K562 (cell line): ENCODE results near the gene DNAH1. TPM values are rescaled to one million over a fixed set of nuclear protein-coding genes. Genes with fewer than 3 reads are reported as not detected.

Experiments used
- ATAC-seq: fragments of 200-7000 bp; cut with Tn5 transposase; 3 replicates; pipeline ENCODE4 v1.9.1; 2020; ENCODE audit warnings: moderate library complexity
- BruUV-seq: library from RNA; stranded (reverse); fragments of 400-500 nt; replicated peaks from 2 replicates; lab custom pipeline; 2021; lab: Mats Ljungman, UMichigan
- CTCF ChIA-PET: fragments of 300-600 bp; formaldehyde crosslinking; extraction: SDS; loops from one replicate; lab custom pipeline; 2021; ENCODE audit warnings: low intra/inter-chr PET ratio; lab: Yijun Ruan, JAX
- POLR2A ChIA-PET: fragments of 300-600, 350-650 bp; sonication (Branson Sonifier 250); formaldehyde crosslinking; extraction: SDS; loops from one replicate; lab custom pipeline; 2021; ENCODE audit warnings: antibody characterized with exemption, inconsistent platforms; lab: Yijun Ruan, JAX
- DNase-seq, 4 experiments: peaks; one replicate each; pipeline versions ENCODE4 v3.0.0 to v3.0.0-alpha.2; 2011 to 2018; ENCODE audit warnings: low spot score in 3 of 4, mixed read lengths in 3 of 4; ENCODE audit errors: extremely low read depth in 1 of 4
- FAIRE-seq: peaks from 2 replicates; lab custom pipeline; 2011; peaks lifted over from hg19 to GRCh38; lab: Jason Lieb, UNC
- H2AFZ ChIP-seq: 2 replicates; pipeline ENCODE4 v1.6.0; 2011; ENCODE audit warnings: low read depth, low read length, control low read depth, inconsistent platforms
- H3K27ac ChIP-seq: fragments of 200-600 bp; 3 replicates; pipeline ENCODE4 v1.8.0; 2011; ENCODE audit warnings: low read depth, mild to moderate bottlenecking, control low read depth, inconsistent platforms, low read length, moderate library complexity, mixed read lengths; ENCODE audit errors: extremely low read depth
- H3K27me3 ChIP-seq, 2 experiments: fragments of 300-600 bp in 1 of 2; 2 replicates in 1 of 2; 3 replicates in 1 of 2; pipeline versions ENCODE4 v1.6.0 to v1.8.0; 2011; ENCODE audit warnings: inconsistent platforms in 2 of 2, low read length in 2 of 2, mild to moderate bottlenecking in 1 of 2, mixed read lengths in 1 of 2, moderate library complexity in 1 of 2; ENCODE audit not compliant: control insufficient read depth in 2 of 2, insufficient read depth in 2 of 2
- H3K36me3 ChIP-seq: fragments of 300-600 bp; 3 replicates; pipeline ENCODE4 v1.8.0; 2011; ENCODE audit warnings: mild to moderate bottlenecking, low read length, inconsistent platforms; ENCODE audit not compliant: control insufficient read depth, insufficient read depth
- H3K4me1 ChIP-seq, 2 experiments: fragments of 200-600 bp in 1 of 2; replicated peaks in 1 of 2; 2 replicates in 1 of 2; 3 replicates in 1 of 2; pipeline versions ENCODE4 v1.5.1 to v1.8.0; 2011; ENCODE audit warnings: inconsistent platforms in 2 of 2, low read length in 2 of 2, mild to moderate bottlenecking in 1 of 2, mixed read lengths in 1 of 2, moderate library complexity in 1 of 2; ENCODE audit not compliant: control insufficient read depth in 2 of 2, insufficient read depth in 2 of 2
- H3K4me2 ChIP-seq: 2 replicates; pipeline ENCODE4 v1.6.1; 2011; ENCODE audit warnings: low read length, control low read depth, inconsistent platforms, mixed read lengths; ENCODE audit not compliant: insufficient read depth
- H3K4me3 ChIP-seq: fragments of 200-600 bp; sonication (generic), shearing (Covaris generic); 2 replicates; pipeline ENCODE4 v1.5.1; 2016; ENCODE audit warnings: control low read depth, inconsistent platforms
- H3K79me2 ChIP-seq: fragments of 200-600 bp; 3 replicates; pipeline ENCODE4 v1.8.0; 2011; ENCODE audit warnings: low read length, inconsistent platforms; ENCODE audit not compliant: control insufficient read depth, insufficient read depth
- H3K9ac ChIP-seq, 2 experiments: 2 replicates each; pipeline versions ENCODE4 v1.6.0 to v1.6.1; 2011; ENCODE audit warnings: low read depth in 2 of 2, low read length in 2 of 2, control low read depth in 1 of 2, inconsistent platforms in 1 of 2, mild to moderate bottlenecking in 1 of 2, mixed read lengths in 1 of 2; ENCODE audit not compliant: insufficient read depth in 1 of 2
- H3K9me1 ChIP-seq: one replicate; pipeline ENCODE4 v1.6.0; 2011; ENCODE audit warnings: inconsistent platforms, mild to moderate bottlenecking, low read length, moderate library complexity; ENCODE audit not compliant: control insufficient read depth, insufficient read depth
- H3K9me3 ChIP-seq: replicated peaks from 2 replicates; pipeline ENCODE4 v1.5.1; 2011; ENCODE audit warnings: low read depth, low read length, inconsistent platforms; ENCODE audit not compliant: control insufficient read depth, insufficient read depth
- H4K20me1 ChIP-seq: replicated peaks from 2 replicates; pipeline ENCODE4 v1.6.1; 2011; ENCODE audit warnings: low read length, inconsistent platforms, mixed read lengths; ENCODE audit not compliant: control insufficient read depth, insufficient read depth
- BCL6 ChIP-seq: fragments of 250-450 bp; sonication (Bioruptor Pico); IDR thresholded peaks from 2 replicates; pipeline ENCODE4 v1.4.0; 2020
- BCOR ChIP-seq: fragments of 450-650 bp; IDR thresholded peaks from 2 replicates; pipeline ENCODE4 v1.6.1; 2016
- JUN ChIP-seq, 2 experiments: sonication (generic) in 1 of 2; formaldehyde crosslinking in 1 of 2; IDR thresholded peaks; 2 replicates each; pipeline versions ENCODE4 v1.6.1 to v1.8.0; 2012 to 2022; ENCODE audit warnings: borderline replicate concordance in 2 of 2, mild to moderate bottlenecking in 2 of 2, improper control_type of control experiment in 1 of 2, low read depth in 1 of 2, low read length in 1 of 2, missing genetic modification reagents in 1 of 2
- NFATC3 ChIP-seq: fragments of 450-650 bp; IDR thresholded peaks from 2 replicates; pipeline ENCODE4 v1.6.1; 2017; ENCODE audit warnings: mild to moderate bottlenecking
- PTTG1 ChIP-seq: fragments of 450-650 bp; IDR thresholded peaks from 2 replicates; pipeline ENCODE4 v1.6.1; 2016; ENCODE audit warnings: low read depth, mild to moderate bottlenecking, missing genetic modification characterization, missing compliant biosample characterization
- ZFPM2 ChIP-seq: fragments of 250-450 bp; sonication (Bioruptor Pico); IDR thresholded peaks from 2 replicates; pipeline ENCODE4 v1.5.1; 2022; ENCODE audit warnings: mild to moderate bottlenecking
- ZKSCAN1 ChIP-seq: fragments of 150-350 bp; IDR thresholded peaks from 2 replicates; pipeline ENCODE4 v1.6.1; 2016; ENCODE audit warnings: low read depth, low read length
- ZNF239 ChIP-seq: fragments of 250-450 bp; sonication (Bioruptor Pico); IDR thresholded peaks from 2 replicates; pipeline ENCODE4 v1.4.0; 2020; ENCODE audit warnings: mild to moderate bottlenecking
- WGBS: fragments of 100-300 bp; shearing (Covaris generic); methylation state at CpG from one replicate; pipeline ENCODE4 v1.1.6; 2016; ENCODE audit warnings: low coverage, mixed read lengths; ENCODE audit not compliant: insufficient coverage; ENCODE audit errors: missing lambda C conversion rate; 5-methylcytosine and 5-hydroxymethylcytosine counted together
- in situ Hi-C: fragments of 300-500 bp; cut with MboI; formaldehyde crosslinking; loops from 4 replicates; pipeline ENCODE4 v1.15.0; 2018; ENCODE audit warnings: inconsistent platforms, mixed read lengths
- intact Hi-C: fragments of 100-400 bp; cut with micrococcal nuclease; formaldehyde crosslinking; loops from 2 replicates; pipeline ENCODE4 v1.14.2; 2022
- polyA plus RNA-seq, 8 experiments: library from polyadenylated mRNA; depleted of rRNA in 4 of 8; stranded (reverse) in 5 of 8; unstranded in 3 of 8; fragments of >200 nt; fragmentation: Nextera tagmentation in 2 of 8; fragmentation: Illumina TruSeq in 1 of 8; extraction: Ambion mirVana in 2 of 8; extraction: Trizol in 1 of 8; gene quantifications; 2 replicates each; pipeline versions ENCODE4 v1.2.1 to v1.2.3, GENCODE V29; 2011 to 2014; ENCODE audit warnings: inconsistent platforms in 1 of 8, missing spikeins in 1 of 8
- total RNA-seq, 7 experiments: library from RNA; depleted of rRNA in 6 of 7; stranded (reverse); fragments of >200 nt in 6 of 7; fragmentation: Illumina TruSeq in 2 of 7; extraction: Trizol in 2 of 7; gene quantifications; 2 replicates each; pipeline versions ENCODE4 v1.2.1 to v1.2.3, GENCODE V29; 2011 to 2021; ENCODE audit warnings: low replicate concordance in 1 of 7
- TF ChIP-seq, protein P1 (sequence below): fragments of 250-450 bp; sonication (Bioruptor Pico); IDR thresholded peaks from 2 replicates; pipeline ENCODE4 v1.4.0; 2020; ENCODE audit warnings: mild to moderate bottlenecking
- TF ChIP-seq, protein P2 (sequence below): fragments of 250-450 bp; sonication (Bioruptor Pico); IDR thresholded peaks from 2 replicates; pipeline ENCODE4 v1.9.0; 2021; ENCODE audit warnings: mild to moderate bottlenecking
- TF ChIP-seq, protein P3 (sequence below): sonication (generic); formaldehyde crosslinking; IDR thresholded peaks from 2 replicates; pipeline ENCODE4 v1.8.0; 2022; ENCODE audit warnings: mild to moderate bottlenecking, missing genetic modification reagents

Gene DNAH1
- total and polyA plus RNA-seq, 9 of the 15 experiments (the other 6 are each of a cell fraction or from before 2014, with no cell fraction given), result 0.04 to 0.84 (median 0.50) TPM

DNA sequence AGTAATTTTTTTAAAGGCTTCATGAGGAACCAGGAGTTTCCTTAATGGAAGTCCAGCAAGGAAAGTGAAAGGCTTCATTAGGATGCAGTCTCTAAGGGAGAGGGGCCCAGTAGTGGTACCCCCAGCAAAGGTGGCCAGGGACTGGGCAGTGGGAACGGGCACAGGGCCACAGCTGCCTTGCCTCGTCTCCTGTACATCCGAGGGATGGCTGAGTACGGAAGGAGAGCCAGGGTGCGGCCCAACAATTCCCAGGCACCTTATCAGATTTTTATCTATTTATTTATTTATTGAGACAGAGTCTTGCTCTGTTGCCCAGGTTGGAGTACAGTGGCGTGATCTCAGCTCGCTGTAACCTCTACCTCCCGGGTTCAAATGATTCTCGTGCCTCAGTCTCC lies 114.3 kb downstream of the DNAH1 start:
- ChIA-PET POLR2A (no interaction called here), CTCF (no interaction called here)
- no peak overlapping the region for H3K27ac ChIP-seq
- no peak overlapping the region for H3K4me3 ChIP-seq
- FAIRE-seq (no peak), ATAC-seq (no peak), DNase-seq (no peak)
- intact Hi-C loops (no loop called here), in situ Hi-C loops (no loop called here)
- H3K9me1 ChIP-seq, result no peaks in the 10 kb centered on the region
- H4K20me1 ChIP-seq, result no peaks in the 10 kb centered on the region; the same call in 1 of the 2 replicates
- peaks cover 0 to 2% of the 10 kb centered on the region in 2 experiments; a peak in 4 of 5 replicates for H3K4me1 ChIP-seq
- TF ChIP-seq BCOR (no peak), NFATC3 (no peak)
- no peaks in the 10 kb centered on the region for H3K79me2 ChIP-seq
- H3K9ac ChIP-seq, result no peak overlapping the region
- no peaks in the 10 kb centered on the region; a peak in 1 of 5 replicates for H3K27me3 ChIP-seq
- H3K9me3 ChIP-seq, result no peaks in the 10 kb centered on the region
- no peak overlapping the region for H2AFZ ChIP-seq
- WGBS, result 35% methylated on average over 9 of the region's 9 CpGs
- H3K36me3 ChIP-seq, result no peaks in the 10 kb centered on the region
- no peak overlapping the region for H3K4me2 ChIP-seq
- no TSS peak for BruUV-seq

DNA sequence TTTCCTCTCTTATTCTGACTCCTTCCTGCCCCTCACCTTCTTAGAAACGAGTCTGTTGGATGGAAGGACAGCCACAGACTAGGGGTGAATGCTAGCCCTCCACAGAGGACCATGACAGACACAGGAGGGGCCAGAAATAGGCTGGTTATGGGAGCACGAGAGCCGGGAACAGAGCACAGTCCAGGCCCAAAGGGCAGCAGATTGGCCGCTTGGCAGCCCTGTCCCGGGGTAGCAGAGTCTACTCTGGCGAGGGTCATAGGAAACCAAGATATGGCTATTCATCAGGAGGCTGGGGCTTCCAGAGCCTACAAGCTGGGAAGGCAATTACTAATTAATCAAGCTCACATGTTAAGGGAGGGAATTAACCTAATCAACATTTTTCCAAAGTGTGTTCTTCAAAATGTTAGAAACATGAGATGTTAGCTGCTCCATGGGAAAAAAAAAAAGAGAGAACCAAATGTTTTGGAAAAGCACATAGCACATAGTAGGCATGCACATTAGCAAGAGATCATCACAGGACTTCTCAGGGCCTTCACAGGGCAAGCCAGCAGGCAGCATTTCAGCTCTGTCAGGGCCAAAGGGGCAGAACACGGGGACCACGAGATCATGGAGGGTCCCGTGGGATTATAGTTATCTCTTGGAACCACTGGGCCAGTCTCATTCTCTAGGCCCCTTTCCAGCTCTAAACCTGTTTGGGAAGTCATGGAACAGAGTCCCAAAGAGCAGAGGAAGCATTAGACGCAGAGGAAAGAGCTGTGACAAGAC lies 115.5 kb downstream of the DNAH1 start:
- no peaks in the 10 kb centered on the region for H3K36me3 ChIP-seq
- no peak overlapping the region for H3K4me2 ChIP-seq
- H3K27ac ChIP-seq, result no peak overlapping the region
- in situ Hi-C loops (no loop called here), intact Hi-C loops (no loop called here)
- no TSS peak for BruUV-seq
- ChIA-PET CTCF (no interaction called here), POLR2A (interaction anchor here (0.6 to 1.0 kb wide), 2 partner anchors 27 to 32 kb away, joined by 3 read pairs; no protein-coding TSS in a partner anchor)
- H3K79me2 ChIP-seq, result no peaks in the 10 kb centered on the region
- H3K9ac ChIP-seq, result no peak overlapping the region
- TF ChIP-seq, protein P1, sequence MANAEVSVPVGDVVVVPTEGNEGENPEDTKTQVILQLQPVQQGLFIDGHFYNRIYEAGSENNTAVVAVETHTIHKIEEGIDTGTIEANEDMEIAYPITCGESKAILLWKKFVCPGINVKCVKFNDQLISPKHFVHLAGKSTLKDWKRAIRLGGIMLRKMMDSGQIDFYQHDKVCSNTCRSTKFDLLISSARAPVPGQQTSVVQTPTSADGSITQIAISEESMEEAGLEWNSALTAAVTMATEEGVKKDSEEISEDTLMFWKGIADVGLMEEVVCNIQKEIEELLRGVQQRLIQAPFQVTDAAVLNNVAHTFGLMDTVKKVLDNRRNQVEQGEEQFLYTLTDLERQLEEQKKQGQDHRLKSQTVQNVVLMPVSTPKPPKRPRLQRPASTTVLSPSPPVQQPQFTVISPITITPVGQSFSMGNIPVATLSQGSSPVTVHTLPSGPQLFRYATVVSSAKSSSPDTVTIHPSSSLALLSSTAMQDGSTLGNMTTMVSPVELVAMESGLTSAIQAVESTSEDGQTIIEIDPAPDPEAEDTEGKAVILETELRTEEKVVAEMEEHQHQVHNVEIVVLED (CRISPR knock-in tag), result no peak
- TF ChIP-seq ZFPM2 (CRISPR knock-in tag) (no peak), ZKSCAN1 (peak; percentile 88), JUN (IDR thresholded peaks at IDR 0.05; ENCODE audit: borderline replicate concordance, low read depth, low read length) (no peak), JUN (CRISPR knock-in tag; IDR thresholded peaks at IDR 0.05; ENCODE audit: borderline replicate concordance) (no peak), PTTG1 (no peak), ZNF239 (CRISPR knock-in tag) (peak; percentile 54; the same call in 1 of the 2 replicates), BCL6 (CRISPR knock-in tag) (no peak)
- TF ChIP-seq, protein P2, sequence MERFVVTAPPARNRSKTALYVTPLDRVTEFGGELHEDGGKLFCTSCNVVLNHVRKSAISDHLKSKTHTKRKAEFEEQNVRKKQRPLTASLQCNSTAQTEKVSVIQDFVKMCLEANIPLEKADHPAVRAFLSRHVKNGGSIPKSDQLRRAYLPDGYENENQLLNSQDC, result no peak
- TF ChIP-seq, protein P3, sequence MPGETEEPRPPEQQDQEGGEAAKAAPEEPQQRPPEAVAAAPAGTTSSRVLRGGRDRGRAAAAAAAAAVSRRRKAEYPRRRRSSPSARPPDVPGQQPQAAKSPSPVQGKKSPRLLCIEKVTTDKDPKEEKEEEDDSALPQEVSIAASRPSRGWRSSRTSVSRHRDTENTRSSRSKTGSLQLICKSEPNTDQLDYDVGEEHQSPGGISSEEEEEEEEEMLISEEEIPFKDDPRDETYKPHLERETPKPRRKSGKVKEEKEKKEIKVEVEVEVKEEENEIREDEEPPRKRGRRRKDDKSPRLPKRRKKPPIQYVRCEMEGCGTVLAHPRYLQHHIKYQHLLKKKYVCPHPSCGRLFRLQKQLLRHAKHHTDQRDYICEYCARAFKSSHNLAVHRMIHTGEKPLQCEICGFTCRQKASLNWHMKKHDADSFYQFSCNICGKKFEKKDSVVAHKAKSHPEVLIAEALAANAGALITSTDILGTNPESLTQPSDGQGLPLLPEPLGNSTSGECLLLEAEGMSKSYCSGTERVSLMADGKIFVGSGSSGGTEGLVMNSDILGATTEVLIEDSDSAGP (CRISPR knock-in tag), result no peak
- no peak overlapping the region for H3K4me3 ChIP-seq
- DNase-seq (no peak), FAIRE-seq (no peak), ATAC-seq (no peak)
- peaks cover 0 to 11% of the 10 kb centered on the region in 2 experiments; a peak in 4 of 5 replicates for H3K4me1 ChIP-seq
- H4K20me1 ChIP-seq, result no peaks in the 10 kb centered on the region; the same call in 1 of the 2 replicates
- H3K27me3 ChIP-seq, result no peaks in the 10 kb centered on the region; a peak in 1 of 5 replicates
- 14% methylated on average over 7 of the region's 10 CpGs for WGBS
- H3K9me1 ChIP-seq, result no peaks in the 10 kb centered on the region
- H3K9me3 ChIP-seq, result no peaks in the 10 kb centered on the region
- H2AFZ ChIP-seq, result no peak overlapping the region
